ENCODE data around the gene CACNG4.

The CACNG4 gene

GRCh38 chr17:67056746-67057490 is 92.4 kb downstream of the CACNG4 start:
- Mint-ChIP-seq H3K9me3 (no peaks in the 10 kb centered on the region), H3K4me1 (ENCODE audit: low read depth) (no peaks in the 10 kb centered on the region), H3K4me3 (no peak overlapping the region), H3K27ac (no peak overlapping the region), H3K27me3 (ENCODE audit: low read depth) (no peaks in the 10 kb centered on the region), H3K36me3 (ENCODE audit: low read depth) (no peaks in the 10 kb centered on the region)
- no peak for DNase-seq (ENCODE audit: low spot score)

GRCh38 chr17:67058036-67058435 is 93.5 kb downstream of the CACNG4 start:
- no peak for DNase-seq (ENCODE audit: low spot score)
- Mint-ChIP-seq H3K27me3 (ENCODE audit: low read depth) (no peaks in the 10 kb centered on the region), H3K9me3 (no peaks in the 10 kb centered on the region), H3K36me3 (ENCODE audit: low read depth) (no peaks in the 10 kb centered on the region), H3K27ac (no peak overlapping the region), H3K4me1 (ENCODE audit: low read depth) (no peaks in the 10 kb centered on the region), H3K4me3 (no peak overlapping the region)

DNA sequence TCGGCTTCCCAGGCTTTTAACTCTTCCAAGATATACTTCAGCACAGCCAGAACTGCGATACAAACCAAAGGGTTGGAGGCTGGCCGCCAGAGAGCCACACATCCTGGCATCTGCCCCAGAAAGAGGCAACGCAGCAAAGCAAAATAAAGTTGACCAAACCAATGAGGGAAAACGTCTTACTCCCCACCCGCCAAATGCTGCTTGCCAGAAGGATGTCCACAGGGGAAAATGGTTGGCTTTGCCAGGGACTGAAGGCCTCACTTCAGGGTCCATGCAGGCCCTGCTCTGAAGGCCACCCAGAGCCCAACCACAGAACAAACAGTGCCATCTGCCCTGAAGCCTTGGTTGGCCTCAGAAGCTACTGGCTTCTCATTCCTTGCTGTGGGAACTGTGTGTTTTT is 94.9 kb downstream of the CACNG4 start:
- Mint-ChIP-seq H3K36me3 (ENCODE audit: low read depth) (no peaks in the 10 kb centered on the region), H3K4me1 (ENCODE audit: low read depth) (no peaks in the 10 kb centered on the region), H3K27ac (no peak overlapping the region), H3K4me3 (no peak overlapping the region), H3K9me3 (no peaks in the 10 kb centered on the region), H3K27me3 (ENCODE audit: low read depth) (no peaks in the 10 kb centered on the region)
- DNase-seq (ENCODE audit: low spot score), result no peak

- no peaks in the 10 kb centered on the region for H3K9me3 Mint-ChIP-seq
- no peak for DNase-seq (ENCODE audit: low spot score)
- no peaks in the 10 kb centered on the region for H3K36me3 Mint-ChIP-seq (ENCODE audit: low read depth)
Measured at GRCh38 chr17:67063141-67063540, 98.6 kb downstream of the CACNG4 start.

GRCh38 chr17:67066717-67067116 is 102.2 kb downstream of the CACNG4 start:
- Mint-ChIP-seq H3K27ac (no peak overlapping the region), H3K4me1 (ENCODE audit: low read depth) (no peaks in the 10 kb centered on the region), H3K4me3 (no peak overlapping the region), H3K27me3 (ENCODE audit: low read depth) (no peaks in the 10 kb centered on the region), H3K36me3 (ENCODE audit: low read depth) (no peaks in the 10 kb centered on the region), H3K9me3 (no peaks in the 10 kb centered on the region)
- DNase-seq (ENCODE audit: low spot score), result no peak

More at GRCh38 chr17:67063141-67063540, 98.6 kb downstream of the CACNG4 start:
- H3K27me3 Mint-ChIP-seq (ENCODE audit: low read depth), result no peaks in the 10 kb centered on the region
- H3K27ac Mint-ChIP-seq, result no peak overlapping the region
- H3K4me3 Mint-ChIP-seq, result no peak overlapping the region
- no peaks in the 10 kb centered on the region for H3K4me1 Mint-ChIP-seq (ENCODE audit: low read depth)

- Mint-ChIP-seq H3K4me1 (ENCODE audit: low read depth) (no peaks in the 10 kb centered on the region), H3K9me3 (no peaks in the 10 kb centered on the region), H3K27me3 (ENCODE audit: low read depth) (no peaks in the 10 kb centered on the region), H3K27ac (no peak overlapping the region), H3K36me3 (ENCODE audit: low read depth) (no peaks in the 10 kb centered on the region), H3K4me3 (no peak overlapping the region)
- no peak for DNase-seq (ENCODE audit: low spot score)
Measured at GRCh38 chr17:67067571-67068482, 103.3 kb downstream of the CACNG4 start.

DNA sequence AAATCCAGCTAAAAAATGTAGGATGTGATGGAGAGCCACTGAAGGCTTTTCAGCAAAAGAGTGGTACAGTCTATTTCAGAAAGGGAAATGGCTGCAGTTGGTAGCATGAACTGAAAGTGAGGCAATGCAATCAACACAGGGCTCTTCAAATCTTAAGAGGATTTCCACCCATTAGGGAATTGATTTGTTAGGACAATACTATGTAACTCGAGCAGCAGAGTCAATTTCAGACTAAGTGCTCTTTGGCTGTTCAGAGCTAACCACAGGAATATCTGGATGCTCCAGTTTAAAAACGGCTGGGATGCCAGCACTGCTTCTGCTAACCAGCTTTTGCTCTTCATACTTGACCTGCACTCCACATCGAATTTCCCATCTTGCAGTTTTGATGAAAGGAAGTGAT is 104.5 kb downstream of the CACNG4 start:
- no peak for DNase-seq (ENCODE audit: low spot score)
- no peaks in the 10 kb centered on the region for H3K4me1 Mint-ChIP-seq (ENCODE audit: low read depth)
- no peak overlapping the region for H3K27ac Mint-ChIP-seq
- H3K4me3 Mint-ChIP-seq, result no peak overlapping the region
- no peaks in the 10 kb centered on the region for H3K36me3 Mint-ChIP-seq (ENCODE audit: low read depth)
- no peaks in the 10 kb centered on the region for H3K9me3 Mint-ChIP-seq
- no peaks in the 10 kb centered on the region for H3K27me3 Mint-ChIP-seq (ENCODE audit: low read depth)

GRCh38 chr17:67069603-67070136 is 105.2 kb downstream of the CACNG4 start:
- Mint-ChIP-seq H3K36me3 (ENCODE audit: low read depth) (no peaks in the 10 kb centered on the region), H3K4me3 (no peak overlapping the region), H3K4me1 (ENCODE audit: low read depth) (no peaks in the 10 kb centered on the region), H3K9me3 (no peaks in the 10 kb centered on the region), H3K27ac (no peak overlapping the region), H3K27me3 (ENCODE audit: low read depth) (no peaks in the 10 kb centered on the region)
- DNase-seq (ENCODE audit: low spot score), result no peak

DNA sequence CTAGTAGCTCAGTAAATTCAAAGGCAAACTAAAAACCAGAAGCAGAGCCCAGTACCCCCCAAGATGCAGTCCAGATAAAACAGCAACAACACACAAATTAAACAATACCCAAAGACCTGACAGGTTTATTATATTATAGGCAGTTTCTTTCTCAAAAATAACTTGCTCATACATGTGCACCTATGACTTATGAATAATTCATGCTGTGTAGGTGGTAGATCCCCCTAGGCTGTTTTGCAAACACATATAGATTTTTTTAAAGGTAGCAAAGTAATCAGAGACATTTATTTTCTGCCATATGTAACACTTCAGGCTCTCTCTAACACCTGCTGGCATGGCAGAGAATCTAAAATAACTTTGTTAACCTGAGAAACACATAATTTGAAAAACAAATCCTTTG is 107.1 kb downstream of the CACNG4 start:
- Mint-ChIP-seq H3K36me3 (ENCODE audit: low read depth) (peaks cover 6% of the 10 kb centered on the region), H3K9me3 (no peaks in the 10 kb centered on the region), H3K27ac (no peak overlapping the region), H3K4me3 (no peak overlapping the region), H3K27me3 (ENCODE audit: low read depth) (no peaks in the 10 kb centered on the region), H3K4me1 (ENCODE audit: low read depth) (no peaks in the 10 kb centered on the region)
- no peak for DNase-seq (ENCODE audit: low spot score)

DNA sequence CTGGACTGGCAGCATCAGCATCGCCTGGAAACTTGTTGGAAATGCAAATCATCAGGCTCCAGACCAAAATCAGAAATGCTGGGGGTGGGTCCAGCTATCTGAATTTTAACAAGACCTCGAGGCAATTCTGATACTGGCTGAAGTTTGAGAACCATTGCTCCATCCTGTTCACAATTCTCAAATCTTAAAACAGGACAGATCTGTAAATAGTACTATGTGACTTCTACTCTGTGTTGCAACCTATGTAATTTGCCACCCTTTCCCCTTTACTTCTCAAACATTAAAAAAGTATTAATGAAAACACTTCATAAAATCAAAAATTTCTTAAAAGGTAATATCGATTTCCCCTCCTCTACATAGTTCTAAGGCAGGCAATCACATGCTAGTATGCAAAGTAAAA is 108.4 kb downstream of the CACNG4 start:
- Mint-ChIP-seq H3K4me3 (no peak overlapping the region), H3K27ac (no peak overlapping the region), H3K36me3 (ENCODE audit: low read depth) (peaks cover 9% of the 10 kb centered on the region), H3K4me1 (ENCODE audit: low read depth) (no peaks in the 10 kb centered on the region), H3K27me3 (ENCODE audit: low read depth) (no peaks in the 10 kb centered on the region), H3K9me3 (no peaks in the 10 kb centered on the region)
- no peak for DNase-seq (ENCODE audit: low spot score)

GRCh38 chr17:67074781-67075180 is 110.3 kb downstream of the CACNG4 start:
- no peak overlapping the region for H3K27ac Mint-ChIP-seq
- no peaks in the 10 kb centered on the region for H3K4me1 Mint-ChIP-seq (ENCODE audit: low read depth)

DNA sequence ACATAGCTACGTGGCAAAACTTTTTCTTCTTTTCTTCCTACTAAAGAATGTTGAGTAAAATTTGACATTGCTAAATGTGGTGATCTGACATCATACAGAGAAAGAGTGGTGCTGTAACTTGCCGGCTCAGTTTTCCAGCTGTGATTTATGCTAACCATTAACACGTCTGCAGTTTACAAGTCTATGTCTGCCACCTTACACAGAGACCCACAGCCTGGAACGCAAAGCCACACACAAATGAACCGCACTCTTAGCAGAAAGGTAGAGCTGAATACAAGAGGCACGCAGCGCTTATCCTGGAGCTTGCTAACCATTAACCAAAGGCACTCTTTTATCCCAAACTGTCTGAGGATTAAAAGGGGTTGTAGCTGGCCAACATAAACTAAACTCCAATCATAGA is 111.8 kb downstream of the CACNG4 start:
- Mint-ChIP-seq H3K27ac (no peak overlapping the region), H3K27me3 (ENCODE audit: low read depth) (no peaks in the 10 kb centered on the region), H3K9me3 (no peaks in the 10 kb centered on the region), H3K4me1 (ENCODE audit: low read depth) (peaks cover 11% of the 10 kb centered on the region), H3K4me3 (no peak overlapping the region), H3K36me3 (ENCODE audit: low read depth) (peaks cover 20% of the 10 kb centered on the region)
- no peak for DNase-seq (ENCODE audit: low spot score)

More at GRCh38 chr17:67074781-67075180, 110.3 kb downstream of the CACNG4 start:
- Mint-ChIP-seq H3K36me3 (ENCODE audit: low read depth) (peaks cover 19% of the 10 kb centered on the region), H3K4me3 (no peak overlapping the region), H3K27me3 (ENCODE audit: low read depth) (no peaks in the 10 kb centered on the region), H3K9me3 (no peaks in the 10 kb centered on the region)
- DNase-seq (ENCODE audit: low spot score), result no peak

DNA sequence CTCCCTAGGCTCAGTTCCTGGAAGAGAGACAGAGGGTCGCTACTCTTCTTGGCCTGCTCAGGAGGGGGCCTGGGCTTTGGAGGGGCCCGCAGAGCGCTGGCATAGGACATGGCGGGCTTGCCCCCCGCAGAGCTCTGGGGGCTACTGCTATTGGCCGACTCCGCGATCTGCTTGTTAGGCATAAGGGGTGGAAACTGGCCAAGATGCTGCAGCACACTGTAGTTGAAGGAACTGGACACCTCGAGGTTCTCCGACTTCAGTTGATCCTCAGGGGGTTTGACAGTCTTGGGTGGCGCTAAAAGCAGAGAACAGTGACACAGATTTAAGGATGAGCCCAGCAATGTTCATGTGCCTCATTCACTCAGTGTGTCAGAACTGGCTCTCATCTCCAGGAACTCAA is 113.8 kb downstream of the CACNG4 start:
- peaks cover 20% of the 10 kb centered on the region for H3K4me1 Mint-ChIP-seq (ENCODE audit: low read depth)
- no peak overlapping the region for H3K27ac Mint-ChIP-seq
- H3K4me3 Mint-ChIP-seq, result no peak overlapping the region
- no peaks in the 10 kb centered on the region for H3K27me3 Mint-ChIP-seq (ENCODE audit: low read depth)
- DNase-seq (ENCODE audit: low spot score), result no peak
- peaks cover 26% of the 10 kb centered on the region for H3K36me3 Mint-ChIP-seq (ENCODE audit: low read depth)
- H3K9me3 Mint-ChIP-seq, result no peaks in the 10 kb centered on the region

GRCh38 chr17:67079491-67079890 is 115.0 kb downstream of the CACNG4 start:
- no peak overlapping the region for H3K27ac Mint-ChIP-seq
- H3K27me3 Mint-ChIP-seq (ENCODE audit: low read depth), result no peaks in the 10 kb centered on the region
- H3K4me1 Mint-ChIP-seq (ENCODE audit: low read depth), result peaks cover 25% of the 10 kb centered on the region
- no peak overlapping the region for H3K4me3 Mint-ChIP-seq
- peaks cover 30% of the 10 kb centered on the region for H3K36me3 Mint-ChIP-seq (ENCODE audit: low read depth)
- H3K9me3 Mint-ChIP-seq, result no peaks in the 10 kb centered on the region
- DNase-seq (ENCODE audit: low spot score), result no peak

Measured in T-helper 2 cell treated with Interferon-gamma antibody and Interleukin-4, amounts not matched to agents 5 μg/mL and 100 μg/mL, for 36 hours (primary cell).